Glomerular endothelial cell (primary cell): Measurements from ENCODE around the gene MGLL. TPM values are rescaled to one million over a fixed set of nuclear protein-coding genes. Genes with fewer than 3 reads are reported as not detected.

Experiments
- DNase-seq: peaks from one replicate; pipeline ENCODE4 v3.0.0-alpha.2; 2011; ENCODE audit warnings: low read depth, low spot score; ENCODE audit errors: extremely low read depth
- total RNA-seq: library from RNA; depleted of rRNA; stranded (reverse); fragments of >200 nt; gene quantifications from 2 replicates; pipeline ENCODE4 v1.2.3, GENCODE V29; 2015

MGLL gene
- total RNA-seq, 1 donor from 2014 or later: 59.4 TPM

GRCh38 chr3:127744875-127745274 is 77.4 kb downstream of the MGLL start:
- DNase-seq: no peak

- DNase-seq: no peak
Observed at GRCh38 chr3:127744253-127744815, 78.0 kb downstream of the MGLL start.

- no peak for DNase-seq
Observed at GRCh38 chr3:127743351-127744252, 78.7 kb downstream of the MGLL start.

- no peak for DNase-seq
Observed at GRCh38 chr3:127742580-127742979, 79.7 kb downstream of the MGLL start.

GRCh38 chr3:127741690-127742089 is 80.6 kb downstream of the MGLL start:
- no peak for DNase-seq

- no peak for DNase-seq
Observed at GRCh38 chr3:127741246-127741645, 81.1 kb downstream of the MGLL start.

- DNase-seq: no peak
Observed at GRCh38 chr3:127740136-127740915, 82.0 kb downstream of the MGLL start.

- DNase-seq: no peak
Observed at GRCh38 chr3:127739347-127740135, 82.8 kb downstream of the MGLL start.

GRCh38 chr3:127738192-127738840 is 84.0 kb downstream of the MGLL start:
- no peak for DNase-seq

- DNase-seq: no peak
Observed at GRCh38 chr3:127736801-127737539, 85.3 kb downstream of the MGLL start.

- no peak for DNase-seq
Observed at GRCh38 chr3:127735767-127736693, 86.3 kb downstream of the MGLL start.

GRCh38 chr3:127734754-127735473 is 87.4 kb downstream of the MGLL start:
- no peak for DNase-seq

GRCh38 chr3:127734181-127734720 is 88.1 kb downstream of the MGLL start:
- DNase-seq: no peak

GRCh38 chr3:127733781-127734180 is 88.5 kb downstream of the MGLL start:
- DNase-seq: no peak

GRCh38 chr3:127732879-127733350 is 89.4 kb downstream of the MGLL start:
- no peak for DNase-seq

- no peak for DNase-seq
Observed at GRCh38 chr3:127732303-127732702, 90.0 kb downstream of the MGLL start.

- DNase-seq: no peak
Observed at GRCh38 chr3:127731546-127732289, 90.6 kb downstream of the MGLL start.
